Kidney glomerular epithelial cell (primary cell): ENCODE data around the gene KIFC3.
"Not testable (repeated sequence)": the region's sequence is repeated elsewhere in the genome, so short reads cannot be mapped to it uniquely, and the experiment has no call there.

Source experiments
- DNase-seq: peaks from one replicate; lab custom pipeline; 2025; lab: John Stamatoyannopoulos, UW

KIFC3 gene

GRCh38 chr16:57786632-57787518 is 15.4 kb downstream of the KIFC3 start:
- DNase-seq = no peak

- DNase-seq = no peak
These were observed 16.4 kb downstream of the KIFC3 start for GRCh38 chr16:57785924-57786323.

- no peak for DNase-seq
These were observed 16.9 kb downstream of the KIFC3 start for GRCh38 chr16:57785385-57785784.

GRCh38 chr16:57784334-57784733 is 18.0 kb downstream of the KIFC3 start:
- DNase-seq = no peak

- no peak for DNase-seq
These were observed 18.4 kb downstream of the KIFC3 start for GRCh38 chr16:57783883-57784282.

GRCh38 chr16:57783116-57783515 is 19.2 kb downstream of the KIFC3 start:
- no peak for DNase-seq

GRCh38 chr16:57782607-57783055 is 19.7 kb downstream of the KIFC3 start:
- DNase-seq = not testable (repeated sequence)

GRCh38 chr16:57781741-57782606 is 20.3 kb downstream of the KIFC3 start:
- DNase-seq = peak; percentile 23

GRCh38 chr16:57781349-57781740 is 20.9 kb downstream of the KIFC3 start:
- DNase-seq = no peak

GRCh38 chr16:57779836-57780235 is 22.5 kb downstream of the KIFC3 start:
- DNase-seq = not testable (repeated sequence)

- no peak for DNase-seq
These were observed 23.6 kb downstream of the KIFC3 start for GRCh38 chr16:57778658-57779057.

- DNase-seq = no peak
These were observed 26.4 kb downstream of the KIFC3 start for GRCh38 chr16:57775661-57776469.

GRCh38 chr16:57774705-57775285 is 27.5 kb downstream of the KIFC3 start:
- DNase-seq = no peak

GRCh38 chr16:57773655-57774295 is 28.5 kb downstream of the KIFC3 start:
- DNase-seq = peak; percentile 26

GRCh38 chr16:57773019-57773418 is 29.3 kb downstream of the KIFC3 start:
- no peak for DNase-seq

GRCh38 chr16:57771141-57771785 is 31.0 kb downstream of the KIFC3 start:
- no peak for DNase-seq

GRCh38 chr16:57770361-57770760 is 31.9 kb downstream of the KIFC3 start:
- no peak for DNase-seq

- no peak for DNase-seq
These were observed 32.6 kb downstream of the KIFC3 start for GRCh38 chr16:57769541-57770145.

- no peak for DNase-seq
These were observed 35.5 kb downstream of the KIFC3 start for GRCh38 chr16:57766714-57767348.
